ENCODE results near the gene TMX4. TPM values are rescaled to one million over a fixed set of nuclear protein-coding genes. Genes with fewer than 3 reads are reported as not detected.

The TMX4 gene, protein sequence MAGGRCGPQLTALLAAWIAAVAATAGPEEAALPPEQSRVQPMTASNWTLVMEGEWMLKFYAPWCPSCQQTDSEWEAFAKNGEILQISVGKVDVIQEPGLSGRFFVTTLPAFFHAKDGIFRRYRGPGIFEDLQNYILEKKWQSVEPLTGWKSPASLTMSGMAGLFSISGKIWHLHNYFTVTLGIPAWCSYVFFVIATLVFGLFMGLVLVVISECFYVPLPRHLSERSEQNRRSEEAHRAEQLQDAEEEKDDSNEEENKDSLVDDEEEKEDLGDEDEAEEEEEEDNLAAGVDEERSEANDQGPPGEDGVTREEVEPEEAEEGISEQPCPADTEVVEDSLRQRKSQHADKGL
- total RNA-seq, result 10 to 100 TPM; 24.4 to 44.6 TPM

DNA sequence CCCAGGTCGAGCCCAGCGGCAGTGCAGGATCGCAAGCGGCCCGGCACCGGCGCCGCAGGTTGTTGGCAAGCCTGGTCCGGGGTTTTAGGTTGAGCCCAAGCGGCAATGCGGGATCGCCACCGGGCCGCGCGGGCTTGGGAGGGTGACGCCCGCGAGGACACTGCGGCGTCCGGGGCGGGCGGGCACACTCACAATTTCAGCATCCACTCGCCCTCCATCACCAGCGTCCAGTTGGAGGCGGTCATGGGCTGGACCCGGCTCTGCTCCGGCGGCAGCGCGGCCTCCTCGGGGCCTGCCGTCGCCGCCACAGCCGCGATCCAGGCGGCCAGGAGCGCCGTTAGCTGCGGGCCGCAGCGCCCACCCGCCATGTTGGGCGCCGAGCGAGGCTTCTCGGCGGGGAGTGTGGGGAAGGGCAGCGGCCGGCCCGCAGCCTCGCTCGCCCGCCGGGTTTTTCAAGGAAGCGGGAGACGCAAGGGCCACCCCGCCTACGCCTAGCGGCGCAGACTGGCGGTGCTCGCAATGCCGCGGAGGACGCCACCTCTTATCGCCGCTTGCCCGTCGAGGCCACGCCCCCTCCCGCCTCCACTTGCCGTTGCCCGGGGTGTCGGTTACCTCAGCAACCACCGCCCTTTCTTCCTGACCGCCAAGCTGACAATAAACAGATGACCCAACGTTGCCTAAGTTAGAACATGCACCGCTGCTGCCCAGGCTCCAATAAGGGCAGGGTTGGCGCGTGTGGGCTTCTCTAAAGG is at the start of gene TMX4:
Gene TMX4, minus strand, starts transcription at position 516 of the 752 bp plus-strand sequence. Its CDS starts 148 bp downstream, at position 368.

DNA sequence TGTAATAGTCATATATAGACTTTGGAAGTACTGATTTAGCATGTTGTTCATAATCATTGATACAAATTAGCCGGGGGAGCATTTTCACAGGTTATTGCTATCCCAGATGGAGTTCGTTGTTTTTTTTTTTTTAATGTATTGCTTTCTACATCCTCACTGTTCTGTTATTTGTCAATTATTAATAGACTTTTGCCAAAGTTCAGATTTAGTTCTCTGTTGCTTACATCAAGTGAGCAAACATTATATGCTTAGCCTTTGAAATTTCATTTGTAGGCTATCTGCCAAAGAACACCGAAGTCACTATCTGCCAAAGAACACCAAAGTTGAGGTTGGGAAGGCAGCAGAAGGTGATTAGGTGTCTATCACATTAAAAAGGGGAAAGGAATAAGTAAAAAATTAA is 79.2 kb downstream of the TMX4 start, which contains the start of gene HAO1:
Gene HAO1, minus strand, starts transcription at position 118 of the 400 bp plus-strand sequence. Its CDS starts 36 bp downstream, at position 82.

Other genes starting within 250 kb of the TMX4 start
- not detected for gene HAO1, start 79.3 kb downstream of the TMX4 start, total RNA-seq
- gene PLCB1, start 112.5 kb upstream of the TMX4 start, total RNA-seq, result 1 to 10 TPM in 1 of 2 donors, under 1 TPM in 1; under 0.01 to 1.7 TPM

Measured in melanocyte of skin (primary cell).